Epithelial cell of prostate (primary cell): ENCODE results near the gene RGS7.
A peak's percentile ranks its signal among the peaks of the same experiment; 100 is the strongest.
"Not testable (repeated sequence)": the region's sequence is repeated elsewhere in the genome, so short reads cannot be mapped to it uniquely, and the experiment has no call there.

Experiments
- DNase-seq: peaks from one replicate; pipeline ENCODE4 v3.0.0-alpha.2; 2011; ENCODE audit warnings: low read depth, low spot score
- H3K27ac ChIP-seq: fragments of 450-650 bp; 2 replicates; pipeline ENCODE4 v1.5.1; 2017; ENCODE audit warnings: mild to moderate bottlenecking

Gene RGS7

DNA sequence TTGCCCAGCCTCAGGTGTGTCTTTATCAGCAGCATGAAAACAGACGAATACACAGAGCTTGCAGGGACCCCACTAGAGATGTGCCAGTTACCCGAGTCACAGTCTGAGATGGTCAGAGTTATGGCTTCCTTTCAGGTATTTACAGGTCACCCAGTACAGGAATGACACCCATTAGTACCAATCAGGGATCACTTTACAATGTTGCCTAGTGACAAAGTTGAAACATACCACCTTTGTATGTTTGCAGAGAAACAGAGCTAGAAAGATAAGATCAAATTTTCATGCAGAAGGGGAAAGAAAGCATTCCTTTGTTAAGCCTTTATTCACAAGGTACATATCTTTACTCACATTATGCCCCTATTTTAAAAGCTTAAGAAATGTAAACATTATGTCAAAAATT, 137.6 kb downstream of the RGS7 start:
- no peak for DNase-seq
- no peak overlapping the region for H3K27ac ChIP-seq

- no peak for DNase-seq
- no peak overlapping the region for H3K27ac ChIP-seq
Observed at GRCh38 chr1:241217516-241217915, 139.5 kb downstream of the RGS7 start.

GRCh38 chr1:241215683-241216082, 141.3 kb downstream of the RGS7 start:
- H3K27ac ChIP-seq, result no peak overlapping the region
- no peak for DNase-seq

DNA sequence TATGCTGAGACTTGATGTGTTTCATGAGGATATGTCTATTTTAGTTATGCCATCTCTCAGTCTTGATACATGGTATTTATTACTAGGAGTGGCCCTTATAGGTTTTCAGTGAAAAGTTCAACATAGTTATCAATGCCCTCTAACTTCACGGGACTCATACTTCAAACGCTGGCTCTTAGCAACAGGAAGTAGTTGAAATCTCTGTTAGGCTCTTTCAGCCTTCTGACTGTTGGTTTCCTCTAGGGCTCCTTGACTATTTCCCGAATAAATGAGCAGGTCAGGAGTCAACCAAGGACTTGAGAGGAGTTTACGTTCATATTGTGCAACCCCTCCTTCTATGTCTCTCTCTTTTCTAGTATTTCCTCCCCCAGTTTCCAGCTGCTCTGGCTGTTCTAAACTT, 141.8 kb downstream of the RGS7 start:
- no peak for DNase-seq
- H3K27ac ChIP-seq, result no peak overlapping the region

DNA sequence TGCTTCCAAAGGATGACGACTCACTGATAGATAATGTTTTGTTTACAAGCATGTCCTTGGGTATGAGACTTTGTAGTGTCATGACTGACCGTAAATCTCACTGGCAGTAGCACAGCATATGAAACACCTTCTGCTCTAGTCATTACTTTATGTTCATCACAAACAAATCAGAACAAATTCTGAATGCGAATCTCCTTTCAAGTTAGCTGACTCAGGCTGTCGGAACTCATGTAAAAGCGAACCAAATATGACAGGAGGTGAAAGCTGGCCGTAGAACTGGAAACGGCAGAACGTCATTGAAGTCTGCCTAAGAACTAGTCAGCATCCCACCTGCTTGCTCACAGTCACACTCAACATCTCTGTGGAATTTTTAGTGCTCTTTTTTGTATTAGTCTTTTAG, 143.9 kb downstream of the RGS7 start:
- no peak overlapping the region for H3K27ac ChIP-seq
- peak; percentile 31 for DNase-seq

- no peak overlapping the region for H3K27ac ChIP-seq
- DNase-seq, result no peak
Observed at GRCh38 chr1:241212628-241213027, 144.4 kb downstream of the RGS7 start.

GRCh38 chr1:241208910-241209379, 148.1 kb downstream of the RGS7 start:
- no peak overlapping the region for H3K27ac ChIP-seq
- no peak for DNase-seq

DNA sequence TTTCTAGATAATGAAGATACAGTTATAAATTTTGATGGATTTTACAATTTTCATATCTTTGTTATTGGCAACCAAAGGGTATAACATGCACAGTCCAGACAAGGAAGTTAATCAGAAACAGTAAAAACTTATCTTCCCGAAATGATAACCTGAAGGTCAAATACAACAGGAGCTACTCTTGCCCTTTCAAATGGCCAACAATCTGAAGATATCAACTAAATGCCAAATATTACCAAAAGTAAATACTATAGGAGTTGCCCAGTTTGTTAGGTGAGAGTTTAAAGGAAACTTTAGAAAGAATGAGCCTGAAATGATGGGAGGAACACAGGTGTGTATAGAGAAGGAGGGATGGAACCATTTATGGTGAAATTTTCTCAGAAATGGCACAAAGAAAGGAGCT, 153.2 kb downstream of the RGS7 start:
- no peak for DNase-seq

DNA sequence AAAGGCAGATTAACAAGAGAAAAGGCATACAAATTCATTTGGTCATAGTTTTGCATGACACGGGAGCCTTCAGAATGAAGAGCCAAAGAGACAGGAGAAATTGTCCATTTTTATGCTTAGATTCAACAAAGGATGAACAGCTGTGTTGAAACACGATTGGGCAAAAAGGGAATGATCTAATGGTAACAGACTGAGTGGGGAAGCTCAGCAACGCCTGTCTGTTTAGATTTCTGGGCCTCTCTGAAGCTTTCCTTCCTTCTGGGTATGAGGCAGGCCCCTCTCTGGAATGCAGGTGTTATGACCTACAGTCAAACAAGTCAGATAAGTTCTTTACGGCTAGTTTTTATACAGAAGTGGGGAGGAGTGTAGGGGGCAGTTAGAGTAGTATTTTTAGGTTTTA, 154.6 kb downstream of the RGS7 start:
- no peak overlapping the region for H3K27ac ChIP-seq
- DNase-seq, result no peak

More for the DNA sequence above, 153.2 kb downstream of the RGS7 start:
- no peak overlapping the region for H3K27ac ChIP-seq

DNA sequence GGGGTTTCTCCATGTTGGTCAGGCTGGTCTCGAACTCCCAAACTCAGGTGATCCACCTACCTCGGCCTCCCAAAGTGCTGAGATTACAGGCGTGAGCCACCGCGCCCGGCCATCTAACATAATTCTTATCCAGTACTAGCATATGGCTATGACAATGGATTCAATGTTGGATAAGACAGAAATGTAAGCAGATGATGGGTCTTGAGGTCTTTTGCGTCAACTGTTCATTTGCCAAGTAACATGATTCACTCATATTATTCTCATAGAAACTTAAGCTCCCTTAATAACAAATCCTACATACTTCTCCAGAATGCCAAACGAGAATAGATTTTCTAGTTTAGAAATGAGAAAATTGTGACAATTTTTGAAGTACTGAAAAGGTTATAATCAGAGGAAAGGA, 170.3 kb downstream of the RGS7 start:
- H3K27ac ChIP-seq, result no peak overlapping the region
- DNase-seq, result no peak

DNA sequence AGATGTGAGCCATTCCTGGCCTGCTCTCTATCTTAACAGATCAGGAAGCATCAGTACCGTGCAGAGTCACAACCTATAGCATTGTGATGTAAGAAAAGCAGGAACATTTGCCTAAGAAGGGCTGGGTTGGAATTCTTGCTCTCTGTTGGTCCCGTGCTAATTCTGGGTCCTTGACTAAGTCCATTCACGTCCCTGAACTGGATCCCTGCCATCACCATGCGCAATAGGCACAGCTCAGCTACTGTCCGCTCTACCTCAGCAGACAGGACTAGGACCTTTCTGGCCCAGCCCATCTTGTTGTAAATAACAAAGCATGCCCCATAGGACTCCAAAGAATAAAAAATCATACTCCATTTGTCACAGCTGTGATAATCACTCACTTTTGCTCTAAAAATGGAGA, 175.0 kb downstream of the RGS7 start:
- H3K27ac ChIP-seq, result no peak overlapping the region
- no peak for DNase-seq

DNA sequence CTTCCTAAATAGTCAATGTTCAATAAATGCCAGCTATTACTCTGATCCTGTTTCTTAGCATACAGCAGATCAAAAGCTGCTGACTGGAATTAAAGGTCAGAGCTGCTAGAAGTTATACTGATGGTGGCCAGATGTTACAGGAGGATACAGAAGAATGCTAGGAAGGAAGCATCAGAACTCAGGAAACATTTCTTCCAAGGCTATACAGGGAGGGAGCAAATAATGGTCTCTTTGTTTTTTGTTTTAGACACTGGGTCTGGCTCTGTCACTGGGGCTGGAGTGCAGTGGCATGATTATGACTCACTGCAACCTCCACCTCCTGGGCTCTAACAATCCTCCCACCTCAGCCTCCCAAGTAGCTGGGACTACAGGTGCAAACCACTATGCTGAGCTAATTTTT, 175.5 kb downstream of the RGS7 start:
- no peak for DNase-seq
- H3K27ac ChIP-seq, result no peak overlapping the region

- H3K27ac ChIP-seq, result no peak overlapping the region
- no peak for DNase-seq
Observed at GRCh38 chr1:241180569-241180968, 176.4 kb downstream of the RGS7 start.

DNA sequence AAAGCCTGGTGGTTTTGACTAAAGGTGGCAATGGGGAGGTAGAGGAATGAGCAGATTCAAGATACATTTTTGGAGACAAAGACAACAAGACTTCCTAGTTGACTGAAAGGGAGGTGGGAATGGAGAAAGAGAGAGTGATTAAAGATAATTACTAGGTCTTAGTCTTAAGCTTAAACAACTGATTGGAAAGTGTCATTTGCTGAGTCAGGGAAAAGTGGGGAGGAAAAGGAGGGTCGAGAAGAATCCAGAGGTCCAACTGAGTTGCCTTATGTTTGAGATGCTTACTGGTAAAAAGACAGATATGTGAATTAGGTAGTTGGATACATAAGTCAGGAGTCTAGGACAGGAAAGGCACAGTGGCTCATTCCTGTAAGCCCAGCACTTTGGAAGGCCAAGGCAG, 179.3 kb downstream of the RGS7 start:
- no peak for DNase-seq
- no peak overlapping the region for H3K27ac ChIP-seq

GRCh38 chr1:241172486-241172885, 184.5 kb downstream of the RGS7 start:
- H3K27ac ChIP-seq, result no peak overlapping the region
- DNase-seq, result no peak

GRCh38 chr1:241171991-241172390, 185.0 kb downstream of the RGS7 start:
- H3K27ac ChIP-seq, result no peak overlapping the region
- no peak for DNase-seq

- DNase-seq, result no peak
- H3K27ac ChIP-seq, result no peak overlapping the region
Observed at GRCh38 chr1:241167121-241167630, 189.8 kb downstream of the RGS7 start.

GRCh38 chr1:241166625-241167024, 190.4 kb downstream of the RGS7 start:
- no peak for DNase-seq
- no peak overlapping the region for H3K27ac ChIP-seq

DNA sequence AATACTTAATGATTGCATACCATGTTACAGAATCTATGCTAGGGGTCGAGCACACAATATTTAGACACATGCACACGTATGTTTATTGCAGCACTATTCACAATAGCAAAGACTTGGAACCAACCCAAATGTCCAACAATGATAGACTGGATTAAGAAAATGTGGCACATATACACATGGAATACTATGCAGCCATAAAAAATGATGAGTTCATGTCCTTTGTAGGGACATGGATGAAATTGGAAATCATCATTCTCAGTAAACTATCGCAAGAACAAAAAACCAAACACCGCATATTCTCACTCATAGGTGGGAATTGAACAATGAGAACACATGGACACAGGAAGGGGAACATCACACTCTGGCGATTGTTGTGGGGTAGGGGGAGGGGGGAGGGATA, 191.7 kb downstream of the RGS7 start:
- not testable (repeated sequence) for DNase-seq, H3K27ac ChIP-seq

GRCh38 chr1:241163363-241163762, 193.6 kb downstream of the RGS7 start:
- DNase-seq, result no peak
- H3K27ac ChIP-seq, result no peak overlapping the region

DNA sequence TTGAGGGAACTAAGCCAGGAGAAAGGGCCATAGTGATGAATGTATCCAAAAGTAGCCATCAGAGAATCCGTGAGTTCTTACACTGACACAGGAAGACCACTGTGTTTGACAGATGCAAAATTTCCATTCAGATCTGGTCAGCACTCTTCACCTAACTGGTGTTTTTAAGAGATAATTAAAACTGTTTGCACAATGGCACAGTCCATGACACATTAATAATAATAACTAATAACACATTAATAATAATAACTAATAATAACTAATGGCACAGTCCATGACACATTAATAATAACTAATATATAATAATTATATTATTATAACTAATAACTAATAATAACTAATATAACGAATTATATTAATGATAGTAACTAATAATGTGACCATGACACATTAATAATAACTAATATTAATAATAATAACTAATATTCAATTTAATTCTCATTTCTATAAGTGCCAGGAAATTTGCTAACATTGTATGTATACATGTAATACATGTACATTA, 195.8 kb downstream of the RGS7 start:
- DNase-seq, result no peak
- no peak overlapping the region for H3K27ac ChIP-seq

- DNase-seq, result no peak
- H3K27ac ChIP-seq, result no peak overlapping the region
Observed at GRCh38 chr1:241157435-241157834, 199.6 kb downstream of the RGS7 start.
